Measurements from ENCODE around the gene NECAP2.

- TF ChIP-seq, protein P1, sequence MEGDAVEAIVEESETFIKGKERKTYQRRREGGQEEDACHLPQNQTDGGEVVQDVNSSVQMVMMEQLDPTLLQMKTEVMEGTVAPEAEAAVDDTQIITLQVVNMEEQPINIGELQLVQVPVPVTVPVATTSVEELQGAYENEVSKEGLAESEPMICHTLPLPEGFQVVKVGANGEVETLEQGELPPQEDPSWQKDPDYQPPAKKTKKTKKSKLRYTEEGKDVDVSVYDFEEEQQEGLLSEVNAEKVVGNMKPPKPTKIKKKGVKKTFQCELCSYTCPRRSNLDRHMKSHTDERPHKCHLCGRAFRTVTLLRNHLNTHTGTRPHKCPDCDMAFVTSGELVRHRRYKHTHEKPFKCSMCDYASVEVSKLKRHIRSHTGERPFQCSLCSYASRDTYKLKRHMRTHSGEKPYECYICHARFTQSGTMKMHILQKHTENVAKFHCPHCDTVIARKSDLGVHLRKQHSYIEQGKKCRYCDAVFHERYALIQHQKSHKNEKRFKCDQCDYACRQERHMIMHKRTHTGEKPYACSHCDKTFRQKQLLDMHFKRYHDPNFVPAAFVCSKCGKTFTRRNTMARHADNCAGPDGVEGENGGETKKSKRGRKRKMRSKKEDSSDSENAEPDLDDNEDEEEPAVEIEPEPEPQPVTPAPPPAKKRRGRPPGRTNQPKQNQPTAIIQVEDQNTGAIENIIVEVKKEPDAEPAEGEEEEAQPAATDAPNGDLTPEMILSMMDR (IDR thresholded peaks at IDR 0.05; ENCODE audit: low read length), result no peak
- TF ChIP-seq EZH2 (optimal IDR thresholded peaks at IDR 0.05; ENCODE audit: low read depth, low read length), result no peak
Observed at GRCh38 chr1:16422041-16422440, 18.5 kb upstream of the NECAP2 start.
